HL-60 (cell line): ENCODE measurements around the gene AOPEP.

ENCODE experiments used
- DNase-seq, 2 experiments: peaks; one replicate each; pipeline ENCODE4 v3.0.0-alpha.2; 2010 to 2020; ENCODE audit warnings: low read depth in 1 of 2, low spot score in 1 of 2
- H3K27ac ChIP-seq: fragments of 250-450 bp; sonication (Bioruptor Pico); replicated peaks from 2 replicates; pipeline ENCODE4 v1.5.1; 2020; ENCODE audit warnings: mild to moderate bottlenecking, moderate library complexity
- H3K27me3 ChIP-seq: fragments of 250-450 bp; sonication (Bioruptor Pico); 2 replicates; pipeline ENCODE4 v1.5.1; 2021; ENCODE audit warnings: mild to moderate bottlenecking, moderate library complexity; ENCODE audit not compliant: insufficient read depth, poor library complexity, severe bottlenecking
- H3K4me3 ChIP-seq: replicated peaks from 2 replicates; pipeline ENCODE4 v1.5.1; 2011; ENCODE audit warnings: mild to moderate bottlenecking, control low read depth, low read length; ENCODE audit not compliant: insufficient read depth
- GABPA ChIP-seq: IDR thresholded peaks from 2 replicates; pipeline ENCODE4 v1.6.1; 2012; ENCODE audit warnings: low read depth
- POLR2AphosphoS5 ChIP-seq: IDR thresholded peaks from 2 replicates; pipeline ENCODE4 v1.6.1; 2012; ENCODE audit warnings: low read depth
- SPI1 ChIP-seq: IDR thresholded peaks from 2 replicates; pipeline ENCODE4 v1.6.1; 2012; ENCODE audit warnings: low read depth, mild to moderate bottlenecking, borderline replicate concordance
- TF ChIP-seq, protein P1 (sequence below): IDR thresholded peaks from 2 replicates; pipeline ENCODE4 v1.6.1; 2012; ENCODE audit warnings: low read depth; ENCODE audit not compliant: insufficient replicate concordance
- TF ChIP-seq, protein P2 (sequence below): IDR thresholded peaks from one replicate; pipeline ENCODE4 v1.5.1; 2011; ENCODE audit warnings: low read length, control low read depth, inconsistent platforms; ENCODE audit not compliant: insufficient read depth

AOPEP gene

DNA sequence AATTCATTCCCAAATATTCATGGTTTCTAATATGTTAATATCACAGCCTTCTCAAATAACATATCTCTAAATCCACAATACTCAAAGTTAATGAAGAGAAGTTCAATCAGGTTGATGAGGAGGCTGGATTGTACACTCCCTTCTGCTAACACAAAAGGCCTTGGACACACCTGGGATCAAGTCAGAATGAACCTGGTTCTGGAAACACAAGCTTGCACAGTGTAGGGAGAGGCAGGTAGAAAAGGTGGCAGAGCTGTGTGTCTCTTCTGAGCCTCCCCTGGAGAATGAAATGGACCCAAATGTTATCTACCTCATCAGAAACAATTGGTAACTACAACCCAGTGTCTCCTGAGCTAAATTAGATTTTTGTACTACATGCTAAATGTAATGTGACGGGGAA is 46.5 kb upstream of the AOPEP start:
- H3K27ac ChIP-seq = no peak overlapping the region
- no peak for DNase-seq
- H3K27me3 ChIP-seq = no peaks in the 10 kb centered on the region
- H3K4me3 ChIP-seq = no peak overlapping the region
- TF ChIP-seq SPI1 (no peak), GABPA (no peak), POLR2AphosphoS5 (no peak)
- TF ChIP-seq, protein P1, sequence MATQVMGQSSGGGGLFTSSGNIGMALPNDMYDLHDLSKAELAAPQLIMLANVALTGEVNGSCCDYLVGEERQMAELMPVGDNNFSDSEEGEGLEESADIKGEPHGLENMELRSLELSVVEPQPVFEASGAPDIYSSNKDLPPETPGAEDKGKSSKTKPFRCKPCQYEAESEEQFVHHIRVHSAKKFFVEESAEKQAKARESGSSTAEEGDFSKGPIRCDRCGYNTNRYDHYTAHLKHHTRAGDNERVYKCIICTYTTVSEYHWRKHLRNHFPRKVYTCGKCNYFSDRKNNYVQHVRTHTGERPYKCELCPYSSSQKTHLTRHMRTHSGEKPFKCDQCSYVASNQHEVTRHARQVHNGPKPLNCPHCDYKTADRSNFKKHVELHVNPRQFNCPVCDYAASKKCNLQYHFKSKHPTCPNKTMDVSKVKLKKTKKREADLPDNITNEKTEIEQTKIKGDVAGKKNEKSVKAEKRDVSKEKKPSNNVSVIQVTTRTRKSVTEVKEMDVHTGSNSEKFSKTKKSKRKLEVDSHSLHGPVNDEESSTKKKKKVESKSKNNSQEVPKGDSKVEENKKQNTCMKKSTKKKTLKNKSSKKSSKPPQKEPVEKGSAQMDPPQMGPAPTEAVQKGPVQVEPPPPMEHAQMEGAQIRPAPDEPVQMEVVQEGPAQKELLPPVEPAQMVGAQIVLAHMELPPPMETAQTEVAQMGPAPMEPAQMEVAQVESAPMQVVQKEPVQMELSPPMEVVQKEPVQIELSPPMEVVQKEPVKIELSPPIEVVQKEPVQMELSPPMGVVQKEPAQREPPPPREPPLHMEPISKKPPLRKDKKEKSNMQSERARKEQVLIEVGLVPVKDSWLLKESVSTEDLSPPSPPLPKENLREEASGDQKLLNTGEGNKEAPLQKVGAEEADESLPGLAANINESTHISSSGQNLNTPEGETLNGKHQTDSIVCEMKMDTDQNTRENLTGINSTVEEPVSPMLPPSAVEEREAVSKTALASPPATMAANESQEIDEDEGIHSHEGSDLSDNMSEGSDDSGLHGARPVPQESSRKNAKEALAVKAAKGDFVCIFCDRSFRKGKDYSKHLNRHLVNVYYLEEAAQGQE = no peak
- TF ChIP-seq, protein P2, sequence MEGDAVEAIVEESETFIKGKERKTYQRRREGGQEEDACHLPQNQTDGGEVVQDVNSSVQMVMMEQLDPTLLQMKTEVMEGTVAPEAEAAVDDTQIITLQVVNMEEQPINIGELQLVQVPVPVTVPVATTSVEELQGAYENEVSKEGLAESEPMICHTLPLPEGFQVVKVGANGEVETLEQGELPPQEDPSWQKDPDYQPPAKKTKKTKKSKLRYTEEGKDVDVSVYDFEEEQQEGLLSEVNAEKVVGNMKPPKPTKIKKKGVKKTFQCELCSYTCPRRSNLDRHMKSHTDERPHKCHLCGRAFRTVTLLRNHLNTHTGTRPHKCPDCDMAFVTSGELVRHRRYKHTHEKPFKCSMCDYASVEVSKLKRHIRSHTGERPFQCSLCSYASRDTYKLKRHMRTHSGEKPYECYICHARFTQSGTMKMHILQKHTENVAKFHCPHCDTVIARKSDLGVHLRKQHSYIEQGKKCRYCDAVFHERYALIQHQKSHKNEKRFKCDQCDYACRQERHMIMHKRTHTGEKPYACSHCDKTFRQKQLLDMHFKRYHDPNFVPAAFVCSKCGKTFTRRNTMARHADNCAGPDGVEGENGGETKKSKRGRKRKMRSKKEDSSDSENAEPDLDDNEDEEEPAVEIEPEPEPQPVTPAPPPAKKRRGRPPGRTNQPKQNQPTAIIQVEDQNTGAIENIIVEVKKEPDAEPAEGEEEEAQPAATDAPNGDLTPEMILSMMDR = no peak

DNA sequence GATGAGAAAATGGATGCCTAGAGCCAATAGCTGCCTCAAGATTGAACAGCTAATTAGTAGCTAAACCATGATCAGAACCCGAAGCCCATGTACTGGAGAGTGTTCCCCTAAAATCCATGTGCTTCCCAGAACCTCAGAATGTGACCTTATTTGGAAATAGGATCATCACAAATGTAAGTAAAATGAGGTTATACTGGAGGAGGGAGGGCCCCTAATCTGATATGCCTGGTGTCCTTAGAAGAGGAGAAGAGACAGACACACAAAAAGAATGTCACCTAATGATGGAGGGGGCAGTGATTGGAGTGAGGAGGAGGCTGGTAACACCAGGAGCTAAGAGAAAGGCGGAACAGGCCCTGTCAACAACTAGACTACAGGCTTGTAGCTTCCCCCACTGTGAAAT is 45.9 kb upstream of the AOPEP start:
- no peak overlapping the region for H3K27ac ChIP-seq
- no peaks in the 10 kb centered on the region for H3K27me3 ChIP-seq
- no peak for DNase-seq
- TF ChIP-seq, protein P1 = no peak
- no peak for TF ChIP-seq SPI1
- H3K4me3 ChIP-seq = no peak overlapping the region

DNA sequence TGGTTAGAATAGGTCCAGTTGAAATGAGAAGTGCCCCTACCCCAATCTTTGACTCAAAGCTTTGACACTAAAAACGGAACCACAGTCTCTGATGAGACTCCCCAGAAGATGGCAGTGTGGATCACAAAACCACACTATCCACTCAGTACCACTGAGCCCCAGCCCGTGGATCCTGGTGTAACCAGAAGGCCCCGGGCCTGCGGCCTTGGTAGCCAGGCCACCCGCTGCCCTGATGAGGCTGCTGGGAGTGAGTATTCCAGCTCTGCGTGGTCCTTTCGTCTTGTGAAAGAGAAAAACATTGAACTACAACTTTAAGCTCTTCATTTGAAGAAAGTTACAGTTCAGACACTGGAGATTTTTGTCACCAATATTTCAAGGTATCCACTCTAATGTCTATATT is 45.0 kb upstream of the AOPEP start:
- H3K4me3 ChIP-seq = no peak overlapping the region
- H3K27ac ChIP-seq = no peak overlapping the region
- DNase-seq = peak in 1 of 2 experiments; percentile 71
- TF ChIP-seq SPI1 (peak; percentile 37; the same call in 1 of the 2 replicates), POLR2AphosphoS5 (no peak)
- H3K27me3 ChIP-seq = no peaks in the 10 kb centered on the region

DNA sequence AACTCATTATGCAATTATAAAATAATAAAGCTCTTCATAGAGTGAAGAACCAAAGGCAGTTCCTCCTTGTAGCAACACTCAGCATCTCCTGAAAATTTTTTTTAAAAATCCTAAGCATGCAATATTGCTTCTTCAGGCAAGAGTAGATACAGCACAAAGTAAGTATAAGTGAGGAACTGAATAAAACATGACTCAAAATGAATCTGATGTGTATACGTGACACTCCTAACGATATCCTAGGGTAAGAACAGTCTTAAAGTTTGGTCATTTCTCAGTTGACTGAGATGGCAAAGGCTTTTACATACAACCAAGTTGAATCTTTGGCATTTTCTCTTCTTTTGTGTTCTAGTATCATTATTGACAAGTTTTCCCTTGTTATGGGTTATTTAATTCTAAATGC is 41.1 kb upstream of the AOPEP start:
- TF ChIP-seq POLR2AphosphoS5 = no peak
- TF ChIP-seq GABPA = no peak
- TF ChIP-seq, protein P1 = no peak
- no peak for TF ChIP-seq SPI1
- Histone ChIP-seq H3K27me3 (no peaks in the 10 kb centered on the region), H3K27ac (no peak overlapping the region), H3K4me3 (no peak overlapping the region)
- DNase-seq = no peak

DNA sequence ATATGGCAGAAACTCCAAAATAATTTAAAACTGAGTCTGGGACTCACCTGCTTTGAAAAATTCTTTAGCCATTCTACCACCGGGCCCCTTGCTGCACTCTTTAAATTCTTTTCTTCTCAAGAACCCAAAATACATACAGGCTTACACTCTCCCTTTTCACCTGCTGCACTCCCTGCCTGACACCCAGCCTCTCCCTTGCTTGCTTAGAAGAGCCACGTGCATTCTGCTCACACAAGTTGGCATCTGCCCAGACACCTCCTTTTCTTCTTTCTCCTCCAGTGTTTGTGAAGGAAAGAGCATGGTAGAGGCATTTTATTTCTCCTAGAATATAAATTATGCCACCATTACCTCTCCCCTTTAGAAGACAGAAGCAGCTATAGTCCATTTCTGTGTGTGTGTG is 39.0 kb upstream of the AOPEP start:
- Histone ChIP-seq H3K27ac (no peak overlapping the region), H3K27me3 (no peaks in the 10 kb centered on the region), H3K4me3 (no peak overlapping the region)
- TF ChIP-seq SPI1 = no peak
- no peak for TF ChIP-seq GABPA
- TF ChIP-seq, protein P1 = no peak
- TF ChIP-seq POLR2AphosphoS5 = no peak
- TF ChIP-seq, protein P2 = no peak
- DNase-seq = no peak
